Psoas muscle (tissue), 8 donors: ENCODE results near the gene RBM12. TPM values are rescaled to one million over a fixed set of nuclear protein-coding genes. Genes with fewer than 3 reads are reported as not detected.

Experiments used
- ATAC-seq, 4 donors: fragments of 200-7000 bp; cut with Tn5 transposase; one replicate each; pipeline ENCODE4 v1.9.1; 2020; ENCODE audit warnings: moderate library complexity in 3 of 4, mild to moderate bottlenecking in 2 of 4
- DNase-seq, 2 donors: peaks; one replicate each; pipeline ENCODE4 v3.0.0-alpha.2; 2020
- H3K27ac ChIP-seq: fragments of 200-600 bp; one replicate; pipeline ENCODE4 v1.8.0; 2022
- H3K27me3 ChIP-seq, 3 donors: fragments of 200-600 bp in 1 of 3; one replicate each; pipeline versions ENCODE4 v1.6.1 to v1.8.0; 2013 to 2022; ENCODE audit warnings: low read length in 2 of 3, mild to moderate bottlenecking in 2 of 3, moderate library complexity in 1 of 3; ENCODE audit not compliant: insufficient read depth in 3 of 3
- H3K36me3 ChIP-seq, 2 donors: fragments of 200-600 bp in 1 of 2; one replicate each; pipeline versions ENCODE4 v1.6.1 to v1.8.0; 2013 to 2022; ENCODE audit warnings: low read depth in 1 of 2, mild to moderate bottlenecking in 1 of 2, moderate library complexity in 1 of 2; ENCODE audit not compliant: insufficient read depth in 1 of 2
- H3K4me1 ChIP-seq: fragments of 200-600 bp; one replicate; pipeline ENCODE4 v1.8.0; 2022
- H3K4me3 ChIP-seq: fragments of 200-600 bp; one replicate; pipeline ENCODE4 v1.8.0; 2022; ENCODE audit warnings: mild to moderate bottlenecking
- H3K9me3 ChIP-seq: fragments of 200-600 bp; one replicate; pipeline ENCODE4 v1.8.0; 2022
- CTCF ChIP-seq: fragments of 200-600 bp; IDR thresholded peaks from one replicate; pipeline ENCODE4 v1.8.0; 2022; ENCODE audit warnings: antibody characterized with exemption
- WGBS, 3 donors: extraction: QIAGEN DNeasy Blood & Tissue Kit; methylation state at CpG; one replicate each; pipeline versions ENCODE4 v1.1.6 to v1.1.7; 2013; 5-methylcytosine and 5-hydroxymethylcytosine counted together
- intact Hi-C, 2 donors: fragments of 100-400 bp; cut with DNase I; formaldehyde crosslinking; loops; one replicate each; pipeline versions ENCODE4 v1.11.0 to v1.14.2; 2022
- polyA plus RNA-seq, 3 donors: library from polyadenylated mRNA; stranded (reverse); fragments of 200-250 nt; gene quantifications; one replicate each; pipeline ENCODE4 v1.2.3, GENCODE V29; 2013
- total RNA-seq, 4 donors: library from RNA; stranded (reverse); fragmentation: NEBNext Ultra II Directional in 2 of 4; extraction: Animal tissue kit (Norgen Biotek cat#: 25700) in 2 of 4; gene quantifications; one replicate each; pipeline versions ENCODE4 v1.2.1 to v1.2.4, GENCODE V29; 2021 to 2023
- donor health status: healthy with polysubstance abuse.
- donor health status: DM: no; HTN: no; CAD: no; lungs with moderate emphysema.
- donor health status: Bipolar disorder and iron deficiency.
- donor health status: healthy.
- donor health status: DM: yes; HTN: yes; CAD: no.
- donor health status: DM: no; HTN: no; CAD: no.
- donor health status: DM: no; HTN: no; CAD: no.
- donor health status: DM: yes; HTN: yes; CAD: no.

The RBM12 gene
- total and polyA plus RNA-seq, 7 donors, result 5.3 to 61.5 (median 22.5) TPM

DNA sequence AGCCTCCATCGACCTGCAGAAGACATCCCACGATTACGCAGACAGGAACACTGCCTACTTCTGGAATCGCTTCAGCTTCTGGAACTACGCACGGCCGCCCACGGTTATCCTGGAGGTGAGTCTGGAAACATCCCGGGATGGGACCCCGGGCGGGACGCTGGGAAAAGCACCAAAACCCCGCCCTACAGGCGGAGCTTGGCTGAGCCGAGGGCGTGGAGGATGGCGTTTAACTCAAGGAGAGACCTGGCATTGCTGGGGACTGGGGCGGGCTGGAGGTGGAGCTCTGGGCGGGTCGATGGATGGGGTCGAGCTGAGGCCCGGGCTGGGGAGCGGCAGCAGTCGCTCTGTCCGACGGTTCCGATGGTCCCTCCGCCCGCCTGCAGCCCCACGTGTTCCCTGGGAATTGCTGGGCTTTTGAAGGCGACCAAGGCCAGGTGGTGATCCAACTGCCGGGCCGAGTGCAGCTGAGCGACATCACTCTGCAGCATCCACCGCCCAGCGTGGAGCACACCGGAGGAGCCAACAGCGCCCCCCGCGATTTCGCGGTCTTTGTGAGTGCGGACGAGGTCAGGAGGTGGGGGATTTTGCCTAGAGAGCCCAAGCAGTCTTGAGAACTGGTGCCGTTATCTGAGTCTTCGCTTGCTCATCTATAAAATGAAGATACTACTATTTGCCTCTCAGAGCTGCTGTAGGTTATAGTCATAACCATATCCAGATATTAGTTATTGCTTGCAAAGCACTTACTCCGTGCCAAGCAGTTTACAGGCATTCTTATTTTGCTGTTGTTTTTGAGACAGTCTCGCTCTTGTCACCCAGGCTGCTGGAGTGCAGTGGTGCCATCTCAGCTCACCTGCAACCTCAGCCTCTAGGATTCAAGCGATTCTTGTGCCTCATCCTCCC, 45.3 kb downstream of the RBM12 start:
- Histone ChIP-seq H3K27ac (no peak overlapping the region), H3K4me3 (peak overlapping the region; percentile 76), H3K4me1 (peaks cover 14% of the 10 kb centered on the region), H3K36me3 (peaks cover 0 to 18% of the 10 kb centered on the region in 2 donors), H3K9me3 (no peaks in the 10 kb centered on the region), H3K27me3 (no peaks in the 10 kb centered on the region)
- ATAC-seq, result peak in 1 of 4 donors; percentile 17
- intact Hi-C loops, result loop anchor here (5.0 kb wide), 1 partner anchor 43 kb away; the partner anchor contains the start of genes CPNE1 (in 2 of the 2) and RBM12 (in 2 of the 2)
- 5 to 6% (median 5%) methylated on average over 47 to 49 of the region's 49 CpGs for WGBS, 3 donors
- TF ChIP-seq CTCF, result no peak
- DNase-seq, result peak; percentile 78 to 80

DNA sequence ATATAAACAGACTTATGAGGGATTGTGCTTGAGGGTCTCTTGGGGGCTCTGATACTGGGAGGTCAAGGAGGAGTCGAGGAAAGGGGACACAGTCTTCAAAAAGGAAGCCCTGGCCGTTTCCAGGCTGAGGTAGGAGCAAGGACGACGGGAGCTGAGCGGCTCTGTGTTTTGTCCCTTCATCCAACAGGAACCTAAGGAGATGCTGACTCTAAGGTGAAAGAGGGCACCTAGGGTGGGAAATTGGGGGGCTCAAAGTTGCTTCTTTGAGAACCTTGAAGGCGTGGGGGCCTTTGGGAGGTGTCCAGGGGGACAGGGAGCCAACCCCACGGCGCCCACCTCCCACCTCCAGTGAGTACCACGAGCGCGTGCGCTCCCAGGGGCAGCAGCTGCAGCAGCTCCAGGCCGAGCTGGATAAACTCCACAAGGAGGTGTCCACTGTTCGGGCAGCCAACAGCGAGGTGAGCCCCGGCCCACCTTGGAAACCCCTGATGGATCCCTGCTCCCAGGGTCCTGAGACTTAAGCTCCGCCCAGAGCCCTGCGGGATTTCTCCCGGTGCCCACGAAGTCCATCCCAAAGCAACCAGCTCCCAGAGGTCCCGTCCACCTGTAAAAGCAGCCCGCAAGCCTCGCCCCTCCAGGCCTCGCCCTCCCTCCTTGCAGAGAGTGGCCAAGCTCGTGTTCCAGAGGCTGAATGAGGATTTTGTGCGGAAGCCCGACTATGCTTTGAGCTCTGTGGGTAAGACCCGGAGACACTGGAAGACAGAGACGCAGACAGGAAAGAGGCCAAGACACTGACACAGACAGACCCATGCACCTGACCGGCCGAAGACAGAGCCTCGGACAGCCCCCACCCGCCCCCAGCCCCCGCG, 46.2 kb downstream of the RBM12 start:
- TF ChIP-seq CTCF, result no peak
- 5 to 9% (median 7%) methylated on average over 31 to 35 of the region's 35 CpGs for WGBS, 3 donors
- peak overlapping the region; percentile 36 for H3K27ac ChIP-seq
- no peaks in the 10 kb centered on the region for H3K9me3 ChIP-seq
- no peak for DNase-seq
- no peaks in the 10 kb centered on the region for H3K27me3 ChIP-seq
- intact Hi-C loops, result loop anchor here (5.0 kb wide), 1 partner anchor 44 kb away; the partner anchor contains the start of genes CPNE1 (in 2 of the 2) and RBM12 (in 2 of the 2)
- H3K4me3 ChIP-seq, result peak overlapping the region; percentile 76
- no peak for ATAC-seq
- peaks cover 14% of the 10 kb centered on the region for H3K4me1 ChIP-seq
- H3K36me3 ChIP-seq, result peaks cover 0 to 17% of the 10 kb centered on the region in 2 donors

DNA sequence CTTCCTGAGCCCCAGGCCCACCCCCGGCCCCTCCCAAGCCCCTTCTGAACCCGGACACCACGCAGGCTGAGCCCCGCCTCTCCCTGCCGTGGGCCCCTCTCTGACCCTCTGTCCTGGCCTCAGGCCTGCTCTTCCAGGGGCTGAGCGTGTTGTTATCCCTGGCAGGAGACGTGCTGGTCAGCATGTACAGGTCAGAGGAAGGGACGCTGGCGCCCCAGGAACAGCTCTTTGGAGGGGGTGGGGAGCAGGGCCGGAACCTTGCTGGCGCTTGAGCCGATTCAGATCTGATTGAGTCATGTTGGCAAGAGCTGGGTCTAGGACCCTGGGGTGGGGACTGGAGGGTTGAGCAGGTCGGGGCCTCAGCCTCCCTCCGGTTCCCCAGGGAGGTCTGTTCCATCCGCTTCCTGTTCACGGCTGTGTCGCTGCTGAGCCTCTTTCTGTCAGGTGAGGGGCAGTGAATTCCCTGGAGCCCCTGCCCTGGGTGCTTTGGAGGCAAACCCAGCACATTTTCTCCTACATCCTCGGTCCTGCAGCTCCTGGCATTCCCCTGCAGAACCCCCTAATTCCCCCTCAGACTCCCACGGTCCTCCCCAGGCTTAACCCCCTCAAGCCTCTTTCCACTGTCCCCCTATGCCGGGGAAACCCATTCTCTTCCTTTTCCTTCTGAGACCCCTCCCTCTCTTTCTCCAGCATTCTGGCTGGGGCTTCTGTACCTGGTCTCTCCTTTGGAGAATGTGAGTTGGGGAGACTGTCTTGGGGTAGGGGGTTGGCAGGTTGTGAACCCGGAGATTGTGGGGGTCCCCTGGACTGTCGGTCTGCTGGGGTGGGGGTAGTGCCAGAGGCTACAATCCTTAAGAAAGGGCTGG, 47.1 kb downstream of the RBM12 start:
- WGBS, 3 donors, result 6 to 9% (median 7%) methylated on average over 20 to 22 of the region's 22 CpGs
- peak; percentile 32 for TF ChIP-seq CTCF
- no peaks in the 10 kb centered on the region for H3K27me3 ChIP-seq
- peaks cover 14% of the 10 kb centered on the region for H3K4me1 ChIP-seq
- ATAC-seq (peak in 3 of 4 donors; percentile 11 to 31 (median 15)), DNase-seq (peak; percentile 51 to 77)
- no peaks in the 10 kb centered on the region for H3K9me3 ChIP-seq
- peak overlapping the region; percentile 91 for H3K27ac ChIP-seq
- intact Hi-C loops, result loop anchor here (5.0 kb wide), 1 partner anchor 45 kb away; the partner anchor contains the start of genes CPNE1 (in 2 of the 2) and RBM12 (in 2 of the 2)
- H3K36me3 ChIP-seq, result peaks cover 0 to 17% of the 10 kb centered on the region in 2 donors
- H3K4me3 ChIP-seq, result peak overlapping the region; percentile 76
